ENCODE measurements around the gene TNNI3.
"Not testable (repeated sequence)": the region's sequence is repeated elsewhere in the genome, so short reads cannot be mapped to it uniquely, and the experiment has no call there.

The TNNI3 gene

GRCh38 chr19:55157064-55157908, at the start of gene TNNI3:
TSS of gene TNNI3 (minus strand) at chr19:55157732. CDS start at chr19:55157589, 143 bp downstream.
- Histone ChIP-seq H3K36me3 (ENCODE audit: control insufficient read depth, insufficient read depth, low read length) (no peaks in the 10 kb centered on the region), H3K27me3 (ENCODE audit: control insufficient read depth, insufficient read depth, low read length) (peaks cover 51% of the 10 kb centered on the region), H3K4me1 (ENCODE audit: control insufficient read depth, insufficient read depth, low read length) (peaks cover 13% of the 10 kb centered on the region), H3K9me3 (ENCODE audit: control insufficient read depth, low read length) (no peaks in the 10 kb centered on the region), H3K9ac (ENCODE audit: low read length) (no peak within 1 kb of the TSS), H3K4me3 (ENCODE audit: low read length) (no peak within 1 kb of the TSS)

DNA sequence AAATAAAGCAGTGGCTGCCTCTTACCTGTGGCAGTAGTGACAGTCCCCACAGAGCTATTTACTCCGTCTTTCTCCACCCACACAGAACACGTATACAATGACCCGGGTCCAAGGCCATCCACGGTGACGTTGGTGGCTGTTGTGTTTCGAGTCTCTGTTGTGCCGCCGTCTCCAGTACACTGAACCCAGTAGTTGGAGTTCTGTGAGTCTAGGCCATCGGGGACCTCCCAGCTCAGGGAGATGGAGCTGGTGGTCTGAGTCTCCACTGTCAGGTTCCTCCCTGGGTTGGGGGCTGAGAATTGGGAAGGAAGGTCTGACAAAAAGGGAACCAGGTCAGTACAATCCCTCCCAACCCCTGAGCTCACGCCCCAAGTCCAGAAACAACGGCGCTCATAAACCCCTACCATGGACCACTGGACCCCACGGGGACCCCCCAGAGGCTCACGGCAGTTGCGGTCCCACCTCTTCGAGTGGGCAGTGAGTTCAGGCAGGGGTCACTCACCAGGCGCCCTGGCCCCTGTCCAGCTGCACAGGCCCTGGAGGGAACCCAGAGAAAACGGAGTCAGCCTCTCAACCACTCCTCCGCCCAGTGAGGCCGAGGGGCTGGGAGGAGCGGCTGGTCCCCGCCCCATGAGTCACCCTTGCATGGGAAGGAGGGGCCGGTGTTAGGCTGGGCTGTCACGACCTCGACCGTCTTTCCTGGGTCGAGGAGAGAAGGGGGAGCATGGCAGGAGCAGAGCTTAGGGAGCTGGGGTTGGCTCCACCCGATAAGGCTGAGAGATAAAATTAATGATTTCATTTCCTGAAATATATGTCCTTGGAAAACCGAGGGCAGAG, 49.4 kb upstream of the TNNI3 start:
- H3K27me3 ChIP-seq (ENCODE audit: control insufficient read depth, insufficient read depth, low read length), result no peaks in the 10 kb centered on the region
- H3K4me3 ChIP-seq (ENCODE audit: low read length), result peak overlapping the region; percentile 74
- no peaks in the 10 kb centered on the region for H3K9me3 ChIP-seq (ENCODE audit: control insufficient read depth, low read length)
- peaks cover 20% of the 10 kb centered on the region for H3K4me1 ChIP-seq (ENCODE audit: control insufficient read depth, insufficient read depth, low read length)
- peaks cover 13% of the 10 kb centered on the region for H3K36me3 ChIP-seq (ENCODE audit: control insufficient read depth, insufficient read depth, low read length)
- H3K9ac ChIP-seq (ENCODE audit: low read length), result peak overlapping the region; percentile 83

DNA sequence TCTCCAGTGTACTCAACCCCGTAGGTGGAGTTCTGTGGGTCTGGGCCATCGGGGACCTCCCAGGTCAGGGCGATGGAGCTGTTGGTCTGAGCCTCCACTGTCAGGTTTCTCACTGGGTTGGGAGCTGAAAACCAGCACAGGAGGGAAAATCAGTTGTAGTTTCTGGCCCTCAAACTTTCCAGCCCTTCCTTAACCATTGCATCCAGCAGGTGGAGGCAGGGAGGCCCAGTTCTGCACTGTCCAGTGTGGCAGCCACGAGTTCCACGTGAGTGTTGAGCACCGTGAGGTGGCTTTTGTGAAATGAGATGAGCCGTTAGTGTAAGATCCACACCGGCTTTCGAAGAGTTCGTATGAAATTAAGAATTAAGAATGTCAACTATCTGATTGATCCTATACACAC, 44.7 kb upstream of the TNNI3 start:
- peaks cover 13% of the 10 kb centered on the region for H3K36me3 ChIP-seq (ENCODE audit: control insufficient read depth, insufficient read depth, low read length)
- H3K9ac ChIP-seq (ENCODE audit: low read length); H3K4me3 ChIP-seq (ENCODE audit: low read length); H3K4me1 ChIP-seq (ENCODE audit: control insufficient read depth, insufficient read depth, low read length); H3K27me3 ChIP-seq (ENCODE audit: control insufficient read depth, insufficient read depth, low read length); H3K9me3 ChIP-seq (ENCODE audit: control insufficient read depth, low read length): not testable (repeated sequence)

- H3K9ac ChIP-seq (ENCODE audit: low read length), result no peak overlapping the region
- H3K36me3 ChIP-seq (ENCODE audit: control insufficient read depth, insufficient read depth, low read length), result peaks cover 10% of the 10 kb centered on the region
- no peaks in the 10 kb centered on the region for H3K9me3 ChIP-seq (ENCODE audit: control insufficient read depth, low read length)
- H3K4me1 ChIP-seq (ENCODE audit: control insufficient read depth, insufficient read depth, low read length), result no peaks in the 10 kb centered on the region
- H3K27me3 ChIP-seq (ENCODE audit: control insufficient read depth, insufficient read depth, low read length), result no peaks in the 10 kb centered on the region
- no peak overlapping the region for H3K4me3 ChIP-seq (ENCODE audit: low read length)
Observed at GRCh38 chr19:55199620-55200204, 42.2 kb upstream of the TNNI3 start.

DNA sequence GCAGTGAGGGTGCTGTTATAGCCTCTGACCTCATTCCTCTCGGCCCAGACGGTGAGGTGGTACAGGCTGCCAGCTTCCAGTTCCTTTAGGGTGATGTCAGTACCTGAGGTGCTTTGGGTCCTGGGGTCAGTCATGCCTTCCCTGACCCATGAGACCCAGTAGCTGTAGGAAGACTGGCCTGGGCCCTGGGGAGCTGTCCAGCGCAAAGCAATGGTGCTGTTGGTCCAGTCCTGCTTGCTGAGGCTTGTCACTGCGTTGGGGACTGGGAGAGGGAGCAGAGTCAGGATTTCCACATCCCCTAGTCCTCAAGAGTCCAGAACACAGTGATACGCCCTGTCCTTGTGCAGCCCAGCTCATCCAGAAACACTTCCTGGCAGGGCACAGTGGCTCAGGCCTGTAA, 41.1 kb upstream of the TNNI3 start:
- Histone ChIP-seq H3K9ac (ENCODE audit: low read length) (no peak overlapping the region), H3K9me3 (ENCODE audit: control insufficient read depth, low read length) (no peaks in the 10 kb centered on the region), H3K4me3 (ENCODE audit: low read length) (no peak overlapping the region), H3K27me3 (ENCODE audit: control insufficient read depth, insufficient read depth, low read length) (no peaks in the 10 kb centered on the region), H3K36me3 (ENCODE audit: control insufficient read depth, insufficient read depth, low read length) (no peaks in the 10 kb centered on the region), H3K4me1 (ENCODE audit: control insufficient read depth, insufficient read depth, low read length) (no peaks in the 10 kb centered on the region)

GRCh38 chr19:55197528-55197927, 40.0 kb upstream of the TNNI3 start:
- no peaks in the 10 kb centered on the region for H3K4me1 ChIP-seq (ENCODE audit: control insufficient read depth, insufficient read depth, low read length)
- H3K36me3 ChIP-seq (ENCODE audit: control insufficient read depth, insufficient read depth, low read length), result no peaks in the 10 kb centered on the region
- no peaks in the 10 kb centered on the region for H3K9me3 ChIP-seq (ENCODE audit: control insufficient read depth, low read length)
- no peak overlapping the region for H3K9ac ChIP-seq (ENCODE audit: low read length)
- H3K27me3 ChIP-seq (ENCODE audit: control insufficient read depth, insufficient read depth, low read length), result no peaks in the 10 kb centered on the region
- no peak overlapping the region for H3K4me3 ChIP-seq (ENCODE audit: low read length)

- no peaks in the 10 kb centered on the region for H3K9me3 ChIP-seq (ENCODE audit: control insufficient read depth, low read length)
- no peak overlapping the region for H3K4me3 ChIP-seq (ENCODE audit: low read length)
- H3K36me3 ChIP-seq (ENCODE audit: control insufficient read depth, insufficient read depth, low read length), result no peaks in the 10 kb centered on the region
- H3K4me1 ChIP-seq (ENCODE audit: control insufficient read depth, insufficient read depth, low read length), result no peaks in the 10 kb centered on the region
- H3K27me3 ChIP-seq (ENCODE audit: control insufficient read depth, insufficient read depth, low read length), result no peaks in the 10 kb centered on the region
- H3K9ac ChIP-seq (ENCODE audit: low read length), result no peak overlapping the region
Observed at GRCh38 chr19:55196803-55197202, 39.3 kb upstream of the TNNI3 start.

DNA sequence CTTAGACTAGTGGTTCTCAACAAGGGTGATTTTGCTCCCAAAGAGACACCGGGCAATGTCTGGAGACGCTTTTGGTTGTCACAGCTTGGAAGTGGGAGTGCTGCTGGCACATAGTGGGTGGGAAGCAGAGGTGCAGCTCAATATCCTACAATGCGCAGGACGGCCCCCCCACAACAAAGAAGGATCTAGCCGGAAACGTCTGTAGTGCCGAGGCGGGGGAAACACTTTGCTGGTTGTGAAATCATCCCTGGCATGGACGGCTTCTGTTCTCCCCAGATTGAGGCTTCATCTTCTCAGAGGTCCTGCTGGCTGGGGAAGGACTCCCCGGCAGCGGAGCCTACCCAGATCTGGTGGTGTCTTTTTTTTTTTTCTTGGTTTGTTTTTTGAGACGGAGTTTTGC, 35.9 kb upstream of the TNNI3 start:
- Histone ChIP-seq H3K27me3 (ENCODE audit: control insufficient read depth, insufficient read depth, low read length) (no peaks in the 10 kb centered on the region), H3K9me3 (ENCODE audit: control insufficient read depth, low read length) (no peaks in the 10 kb centered on the region), H3K4me1 (ENCODE audit: control insufficient read depth, insufficient read depth, low read length) (no peaks in the 10 kb centered on the region), H3K36me3 (ENCODE audit: control insufficient read depth, insufficient read depth, low read length) (no peaks in the 10 kb centered on the region), H3K4me3 (ENCODE audit: low read length) (no peak overlapping the region), H3K9ac (ENCODE audit: low read length) (no peak overlapping the region)

DNA sequence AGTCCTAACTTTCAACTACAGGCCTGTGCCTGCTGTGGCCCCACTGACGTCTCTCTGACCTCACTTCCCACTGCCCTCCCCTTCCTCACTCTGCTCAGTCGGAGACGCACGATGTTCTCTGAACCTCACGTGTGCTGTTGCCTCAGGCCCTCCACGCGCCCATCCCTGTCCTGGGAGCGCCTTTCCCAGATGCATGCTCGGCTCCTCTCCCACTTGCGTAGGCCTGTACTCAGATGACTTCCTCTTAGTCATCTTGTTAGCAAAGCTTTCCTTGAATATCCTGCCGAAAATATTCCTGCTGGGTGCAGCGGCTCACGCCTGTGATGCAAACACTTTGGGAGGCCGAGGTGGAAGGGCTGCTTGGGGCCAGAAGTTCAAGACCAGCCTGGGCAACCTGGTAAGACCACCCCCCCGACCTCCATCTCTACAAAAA, 31.9 kb upstream of the TNNI3 start:
- Histone ChIP-seq H3K4me1 (ENCODE audit: control insufficient read depth, insufficient read depth, low read length) (no peaks in the 10 kb centered on the region), H3K27me3 (ENCODE audit: control insufficient read depth, insufficient read depth, low read length) (peaks cover 2% of the 10 kb centered on the region), H3K36me3 (ENCODE audit: control insufficient read depth, insufficient read depth, low read length) (peaks cover 11% of the 10 kb centered on the region), H3K9me3 (ENCODE audit: control insufficient read depth, low read length) (no peaks in the 10 kb centered on the region), H3K9ac (ENCODE audit: low read length) (no peak overlapping the region), H3K4me3 (ENCODE audit: low read length) (no peak overlapping the region)

GRCh38 chr19:55188625-55189024, 31.1 kb upstream of the TNNI3 start:
- H3K4me1 ChIP-seq (ENCODE audit: control insufficient read depth, insufficient read depth, low read length), result no peaks in the 10 kb centered on the region
- H3K27me3 ChIP-seq (ENCODE audit: control insufficient read depth, insufficient read depth, low read length), result peaks cover 2% of the 10 kb centered on the region
- H3K9me3 ChIP-seq (ENCODE audit: control insufficient read depth, low read length), result no peaks in the 10 kb centered on the region
- no peak overlapping the region for H3K4me3 ChIP-seq (ENCODE audit: low read length)
- peaks cover 11% of the 10 kb centered on the region for H3K36me3 ChIP-seq (ENCODE audit: control insufficient read depth, insufficient read depth, low read length)
- H3K9ac ChIP-seq (ENCODE audit: low read length), result no peak overlapping the region

DNA sequence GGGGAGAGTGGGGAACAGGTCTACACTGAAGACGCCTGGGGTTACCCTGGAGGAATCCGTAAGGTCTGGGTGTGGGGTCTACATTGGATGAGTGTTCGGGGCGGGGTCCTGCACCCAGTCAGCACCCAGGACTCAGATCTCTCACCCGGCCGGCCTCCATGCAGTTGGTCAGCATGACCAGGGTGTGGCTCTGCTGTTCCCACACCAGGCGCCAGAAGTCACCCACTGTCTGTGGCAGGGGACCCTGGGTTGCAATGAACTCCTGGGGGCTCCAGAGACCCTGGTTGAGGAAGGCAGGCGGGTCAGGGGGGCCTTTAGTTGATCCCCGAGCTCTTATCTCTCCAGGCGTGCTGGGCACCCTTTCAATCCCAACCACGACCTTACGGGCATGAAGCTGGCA, 28.5 kb upstream of the TNNI3 start:
- peaks cover 10% of the 10 kb centered on the region for H3K27me3 ChIP-seq (ENCODE audit: control insufficient read depth, insufficient read depth, low read length)
- H3K36me3 ChIP-seq (ENCODE audit: control insufficient read depth, insufficient read depth, low read length), result peaks cover 11% of the 10 kb centered on the region

DNA sequence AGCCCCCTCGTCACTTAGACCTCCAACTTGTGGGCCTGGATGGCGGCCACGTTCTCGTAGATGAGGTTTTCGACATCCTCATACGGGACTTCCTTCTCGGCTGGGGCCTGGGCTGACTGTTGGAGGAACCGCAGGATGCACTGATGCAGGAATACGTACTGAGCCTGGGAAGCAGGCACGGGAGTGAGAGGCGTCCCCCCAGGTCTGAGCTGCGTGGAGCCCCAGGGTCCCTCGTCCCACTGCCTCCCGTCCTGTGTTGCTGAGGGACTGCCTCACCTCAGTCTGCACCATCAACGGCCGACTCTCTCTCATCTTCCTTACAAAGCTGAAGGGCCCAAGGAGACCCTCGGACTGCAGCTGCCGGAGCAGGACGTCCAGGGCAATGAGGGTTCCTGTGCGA, 24.2 kb upstream of the TNNI3 start:
- H3K9me3 ChIP-seq (ENCODE audit: control insufficient read depth, low read length), result no peaks in the 10 kb centered on the region
- peaks cover 11% of the 10 kb centered on the region for H3K36me3 ChIP-seq (ENCODE audit: control insufficient read depth, insufficient read depth, low read length)
- no peak overlapping the region for H3K9ac ChIP-seq (ENCODE audit: low read length)
- no peak overlapping the region for H3K4me3 ChIP-seq (ENCODE audit: low read length)
- H3K4me1 ChIP-seq (ENCODE audit: control insufficient read depth, insufficient read depth, low read length), result peaks cover 13% of the 10 kb centered on the region
- peaks cover 31% of the 10 kb centered on the region for H3K27me3 ChIP-seq (ENCODE audit: control insufficient read depth, insufficient read depth, low read length)

More for the DNA sequence above, 28.5 kb upstream of the TNNI3 start:
- no peaks in the 10 kb centered on the region for H3K9me3 ChIP-seq (ENCODE audit: control insufficient read depth, low read length)
- H3K4me3 ChIP-seq (ENCODE audit: low read length), result no peak overlapping the region
- H3K4me1 ChIP-seq (ENCODE audit: control insufficient read depth, insufficient read depth, low read length), result no peaks in the 10 kb centered on the region
- no peak overlapping the region for H3K9ac ChIP-seq (ENCODE audit: low read length)
